Calu3 (cell line): ENCODE data around the gene SOSTDC1. TPM values are rescaled to one million over a fixed set of nuclear protein-coding genes. Genes with fewer than 3 reads are reported as not detected.
A peak's percentile ranks its signal among the peaks of the same experiment; 100 is the strongest.

Experiments
- BruUV-seq: library from RNA; stranded (reverse); fragments of 400-500 nt; replicated peaks from 2 replicates; lab custom pipeline; 2021; lab: Mats Ljungman, UMichigan
- CTCF ChIA-PET: fragments of 300-600 bp; sonication (Branson Sonifier 250); formaldehyde crosslinking; loops from one replicate; lab custom pipeline; 2022; ENCODE audit warnings: antibody characterized with exemption; lab: Charles Lee
- DNase-seq: peaks from one replicate; pipeline ENCODE4 v3.0.0; 2022
- H3K27ac Mint-ChIP-seq: one replicate; pipeline ENCODE4 v1.8.0; 2022; ENCODE audit warnings: mixed read lengths; ENCODE audit not compliant: unreplicated experiment
- H3K27me3 Mint-ChIP-seq: one replicate; pipeline ENCODE4 v1.8.0; 2022; ENCODE audit warnings: mixed read lengths; ENCODE audit not compliant: unreplicated experiment
- H3K36me3 Mint-ChIP-seq: one replicate; pipeline ENCODE4 v1.8.0; 2022; ENCODE audit warnings: mild to moderate bottlenecking, moderate library complexity, mixed read lengths; ENCODE audit not compliant: insufficient read depth, unreplicated experiment
- H3K4me1 Mint-ChIP-seq: one replicate; pipeline ENCODE4 v1.8.0; 2022; ENCODE audit warnings: mild to moderate bottlenecking, low read depth, mixed read lengths; ENCODE audit not compliant: unreplicated experiment
- H3K4me3 Mint-ChIP-seq: one replicate; pipeline ENCODE4 v1.8.0; 2022; ENCODE audit warnings: mild to moderate bottlenecking, low read depth, moderate library complexity, mixed read lengths; ENCODE audit not compliant: unreplicated experiment
- H3K9me3 Mint-ChIP-seq: one replicate; pipeline ENCODE4 v1.8.0; 2022; ENCODE audit warnings: low read depth, mixed read lengths; ENCODE audit not compliant: unreplicated experiment
- CTCF ChIP-seq: fragments of 200-600 bp; IDR thresholded peaks from one replicate; pipeline ENCODE4 v1.8.0; 2022; ENCODE audit warnings: antibody characterized with exemption; ENCODE audit not compliant: unreplicated experiment
- intact Hi-C: fragments of 100-400 bp; cut with micrococcal nuclease; formaldehyde crosslinking; loops from one replicate; pipeline ENCODE4 v1.10.0; 2022; ENCODE audit not compliant: unreplicated experiment
- total RNA-seq: library from RNA; stranded (reverse); gene quantifications from 2 replicates; pipeline ENCODE4 v1.2.3, GENCODE V29; 2022

The SOSTDC1 gene
- total RNA-seq, 1 experiment from 2014 or later = 13.9 TPM

DNA sequence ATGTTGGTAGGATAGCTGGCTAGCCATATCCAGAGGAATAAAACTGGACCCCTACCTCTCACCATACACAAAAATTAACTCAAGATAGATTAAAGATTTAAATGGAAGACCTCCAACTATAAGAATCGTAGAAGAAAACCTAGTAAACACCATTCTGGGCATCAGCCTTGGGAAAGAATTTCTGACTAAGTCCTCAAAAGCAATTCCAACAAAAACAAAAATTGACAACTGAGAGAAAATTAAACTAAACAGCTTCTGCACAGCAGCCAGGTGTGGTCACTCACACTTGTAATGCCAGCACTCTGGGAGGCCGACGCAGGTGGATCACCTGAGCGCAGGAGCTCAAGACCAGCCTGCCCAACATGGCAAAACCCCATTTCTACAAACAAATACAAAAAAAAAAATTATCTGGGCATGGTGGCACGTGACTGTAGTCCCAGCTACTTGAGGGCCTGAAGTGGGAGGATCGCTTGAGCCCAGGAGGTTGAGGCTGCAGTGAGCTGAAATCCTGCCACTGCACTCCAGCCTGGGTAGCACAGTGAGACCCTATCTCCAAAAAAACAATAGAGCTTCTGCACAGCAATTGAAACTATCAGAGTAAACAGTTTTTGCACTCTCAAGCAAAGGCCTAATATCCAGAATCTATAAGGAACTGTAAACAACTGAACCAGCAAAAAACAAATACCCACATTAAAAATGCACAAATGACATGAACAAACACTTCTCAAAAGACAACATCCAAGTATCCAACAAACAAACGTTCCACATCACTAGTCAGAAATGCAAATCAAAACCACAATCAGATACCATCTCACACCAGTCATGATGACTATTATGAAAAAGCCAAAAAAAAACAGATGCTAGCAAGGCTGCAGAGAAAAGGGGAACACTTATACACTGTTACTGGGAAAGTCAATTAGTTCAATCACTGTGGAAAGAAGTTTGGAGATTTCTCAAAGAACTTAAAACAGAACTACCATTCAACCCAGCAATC is 49.0 kb downstream of the SOSTDC1 start:
- H3K27ac Mint-ChIP-seq = peak overlapping the region; percentile 13
- no peaks in the 10 kb centered on the region for H3K27me3 Mint-ChIP-seq
- H3K9me3 Mint-ChIP-seq = no peaks in the 10 kb centered on the region
- H3K4me3 Mint-ChIP-seq = no peak overlapping the region
- DNase-seq = no peak
- H3K36me3 Mint-ChIP-seq = peaks cover 24% of the 10 kb centered on the region
- TF ChIP-seq CTCF = no peak
- CTCF ChIA-PET = interaction anchor here (0.7 kb wide), 1 partner anchor 181 kb away, joined by 3 read pairs; no protein-coding TSS in a partner anchor
- intact Hi-C loops = no loop called here
- no TSS peak for BruUV-seq
- H3K4me1 Mint-ChIP-seq = peaks cover 54% of the 10 kb centered on the region

DNA sequence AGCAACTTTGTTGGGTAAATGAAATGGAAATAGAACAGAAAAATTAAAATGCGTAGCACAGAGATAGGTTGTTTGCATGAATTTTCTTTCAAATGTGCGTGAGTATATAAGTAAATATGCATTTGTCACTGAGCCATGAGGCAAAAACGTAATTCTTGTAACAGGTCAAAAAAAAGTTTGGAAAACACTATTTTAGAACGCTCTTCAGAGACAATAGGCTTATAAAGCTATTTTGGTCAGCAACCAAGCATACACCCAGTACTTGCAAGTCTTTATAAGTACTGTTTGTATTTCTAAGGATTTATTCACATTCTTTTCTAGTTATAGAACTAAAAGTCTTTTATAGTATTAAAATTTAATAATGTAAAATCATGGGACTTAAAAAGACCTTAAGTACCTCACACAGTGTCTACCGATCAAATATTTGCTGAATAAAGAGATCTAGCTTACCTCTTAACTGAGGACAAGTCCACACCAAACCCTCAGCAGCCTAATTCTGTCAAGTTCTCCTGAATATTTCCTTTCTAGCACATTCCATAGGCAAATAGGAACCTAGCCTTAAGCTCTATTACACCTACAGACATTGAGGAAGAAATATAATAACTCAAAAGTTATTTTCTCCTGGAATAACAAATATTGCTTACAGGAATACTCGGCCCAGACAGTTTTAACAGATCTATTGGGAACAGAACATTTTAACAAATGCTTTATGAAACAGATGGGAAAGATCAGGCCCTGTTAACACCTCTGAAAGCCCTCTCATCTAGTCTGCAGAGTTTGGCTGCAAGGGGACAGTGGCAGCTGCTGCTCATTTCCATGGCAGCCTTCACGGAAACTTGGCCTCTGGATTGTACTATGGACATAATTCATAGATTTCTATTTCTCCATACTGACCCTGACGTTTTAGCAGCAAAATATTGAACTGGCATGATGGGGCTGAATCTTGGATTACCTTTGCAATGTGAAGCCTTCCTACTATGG is 53.0 kb downstream of the SOSTDC1 start:
- Mint-ChIP-seq H3K9me3 (no peaks in the 10 kb centered on the region), H3K36me3 (no peaks in the 10 kb centered on the region), H3K4me3 (no peak overlapping the region), H3K27ac (no peak overlapping the region), H3K4me1 (peaks cover 54% of the 10 kb centered on the region), H3K27me3 (no peaks in the 10 kb centered on the region)
- CTCF ChIA-PET = interaction anchor here (1.0 to 1.3 kb wide), 2 partner anchors 9 to 152 kb away, joined by 3 read pairs; partner anchors contain the start of gene CRPPA
- intact Hi-C loops = no loop called here
- DNase-seq = no peak
- no TSS peak for BruUV-seq
- TF ChIP-seq CTCF = no peak

Other genes starting within 250 kb of the SOSTDC1 start
- gene CRPPA, start 44.2 kb downstream of the SOSTDC1 start, total RNA-seq = 7.5 and 9.9 TPM in 2 replicates
- not detected in 2 replicates for gene LRRC72, start 61.1 kb upstream of the SOSTDC1 start, total RNA-seq
- 29.9 and 32.5 TPM in 2 replicates for gene ANKMY2, start 180.0 kb upstream of the SOSTDC1 start, total RNA-seq
- gene BZW2, start 180.4 kb upstream of the SOSTDC1 start, total RNA-seq = 185 and 194 TPM in 2 replicates